Limb (tissue), 2 donors: ENCODE measurements around the gene DEPP1.

Source experiments
- DNase-seq, 2 donors: peaks; one replicate each; pipeline ENCODE4 v3.0.0-alpha.2; 2016; ENCODE audit errors: extremely low spot score in 2 of 2

Gene DEPP1

DNA sequence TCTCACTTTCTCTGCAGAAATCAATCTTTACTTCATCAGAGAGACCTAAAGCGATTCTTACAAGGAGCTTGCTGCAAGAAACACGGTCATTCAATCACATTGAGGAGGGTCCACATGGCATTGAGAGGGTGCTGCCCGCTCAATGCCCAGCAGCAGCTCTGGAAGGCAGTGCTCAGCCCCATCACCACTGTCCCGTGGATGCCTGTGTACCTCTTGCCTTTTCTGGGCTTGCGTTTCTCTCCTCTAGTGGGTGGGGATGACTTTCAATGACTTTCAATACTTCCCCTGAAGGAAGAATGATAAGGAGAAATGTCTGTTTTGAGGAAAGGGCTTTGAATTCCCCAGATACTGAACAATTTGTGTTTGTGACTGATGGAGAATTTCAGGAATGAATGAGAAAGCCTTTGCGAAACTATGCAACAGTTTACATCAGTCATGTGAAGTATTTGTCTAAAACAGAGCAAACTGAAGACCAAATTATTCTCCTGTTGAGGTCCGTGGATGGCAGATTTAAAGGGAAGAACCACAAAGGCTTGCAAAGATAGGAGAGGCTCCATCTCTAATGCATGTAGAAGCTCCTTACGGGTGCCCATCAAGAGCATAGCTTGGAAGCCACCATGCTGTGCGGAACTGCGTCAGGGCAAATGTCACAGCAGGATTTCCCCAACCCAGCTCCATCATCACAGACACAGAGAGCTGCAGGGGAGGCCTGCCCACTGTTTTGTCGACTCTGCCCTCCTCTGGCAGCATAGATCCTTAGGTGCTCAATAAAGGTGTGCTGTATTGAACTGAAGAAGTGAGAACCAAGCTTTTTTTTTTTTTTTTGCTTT lies 15.5 kb upstream of the DEPP1 start:
- no peak for DNase-seq

- DNase-seq: no peak
These were observed 14.8 kb upstream of the DEPP1 start for GRCh38 chr10:44993226-44993921.

- no peak for DNase-seq
These were observed 14.2 kb upstream of the DEPP1 start for GRCh38 chr10:44992732-44993225.

DNA sequence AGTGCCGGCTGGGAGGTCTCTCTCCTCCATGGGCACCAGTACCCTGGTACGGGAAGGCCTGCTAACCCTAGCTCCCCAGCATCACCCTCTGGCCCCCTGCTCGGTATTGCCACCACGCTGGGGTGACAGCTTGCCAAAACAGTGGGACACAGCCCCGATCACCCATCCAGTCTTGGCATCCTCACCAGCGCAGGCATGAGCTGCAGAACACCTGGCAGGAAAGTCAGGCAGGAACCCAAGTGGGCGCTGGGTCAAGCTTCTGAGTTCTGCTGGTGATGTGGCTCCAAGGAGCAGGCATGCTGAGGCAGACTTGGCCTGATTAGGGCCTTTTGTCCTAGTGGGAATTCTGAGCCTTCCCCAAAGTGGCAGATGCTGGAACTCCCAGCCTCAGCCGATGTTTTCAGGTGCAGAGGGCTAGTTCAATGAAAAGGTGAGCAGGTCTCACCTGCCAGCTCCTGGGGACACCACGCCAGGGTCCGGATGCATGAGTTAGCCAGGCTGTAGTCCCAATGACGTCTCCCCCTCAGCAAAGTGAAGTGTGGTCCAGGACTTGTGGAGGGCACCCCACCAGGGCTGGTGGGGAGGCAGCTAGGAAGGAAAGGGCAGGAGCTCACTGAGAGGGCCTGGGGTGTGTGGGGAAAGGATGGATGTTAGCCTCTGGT lies 13.6 kb upstream of the DEPP1 start:
- peak in 1 of 2 donors; percentile 30 for DNase-seq

DNA sequence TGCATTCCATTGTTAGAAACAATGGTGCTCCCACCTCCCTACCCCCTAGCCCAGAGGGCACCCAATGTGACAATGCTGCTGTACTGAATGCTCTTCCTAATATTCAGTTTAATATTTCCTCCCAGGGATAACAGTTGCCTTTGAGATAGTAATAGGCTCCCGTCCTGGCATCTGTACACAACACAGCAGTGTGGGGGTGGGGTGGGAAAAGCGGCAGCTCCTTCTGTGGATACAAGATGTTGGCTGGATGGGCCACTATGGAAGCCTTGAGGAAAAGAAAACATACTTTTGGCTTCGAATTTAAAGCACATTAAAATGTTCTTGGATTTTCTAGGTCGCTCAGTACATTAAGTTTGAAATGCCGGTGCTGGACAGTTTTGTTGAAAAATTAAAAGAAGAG lies 13.0 kb upstream of the DEPP1 start:
- DNase-seq: peak in 1 of 2 donors; percentile 21

DNA sequence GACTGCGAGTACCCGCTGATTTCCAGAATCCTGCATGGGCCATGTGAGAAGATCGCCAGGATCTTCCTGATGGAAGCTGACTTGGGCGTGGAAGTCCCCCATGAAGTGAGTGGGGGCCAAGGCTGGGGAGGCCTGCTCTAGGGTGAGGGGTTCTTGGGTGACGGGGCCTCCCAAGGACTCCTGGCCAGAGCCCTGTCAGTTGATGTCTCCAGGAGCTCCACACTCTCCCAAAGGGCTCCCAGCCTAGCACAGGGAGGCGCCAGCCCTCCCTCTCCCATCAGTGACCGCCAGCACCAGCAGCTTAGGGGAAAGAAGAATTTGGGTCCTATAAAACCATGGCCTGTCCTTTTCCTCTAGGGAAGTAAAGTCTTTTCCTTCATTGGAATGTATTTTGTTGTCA lies 12.4 kb upstream of the DEPP1 start:
- DNase-seq: peak in 1 of 2 donors; percentile 14

DNA sequence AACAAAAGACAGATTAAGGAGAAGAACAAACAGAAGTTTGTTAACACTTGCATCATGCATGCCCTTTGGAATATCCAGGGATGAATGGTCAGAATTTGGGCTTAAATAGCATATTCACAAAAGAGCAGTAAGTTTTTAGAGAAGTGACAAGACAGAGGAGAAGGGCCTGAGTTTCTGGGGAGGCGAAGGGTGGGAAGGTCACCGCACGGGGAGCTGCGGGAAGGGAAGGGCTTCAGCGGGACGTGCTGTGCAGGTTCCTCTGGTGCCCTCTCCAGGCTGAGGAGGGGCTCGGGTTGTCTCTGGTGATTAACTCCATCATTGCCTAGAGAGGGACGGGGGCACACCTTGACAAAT lies 11.7 kb upstream of the DEPP1 start:
- peak in 1 of 2 donors; percentile 34 for DNase-seq

DNA sequence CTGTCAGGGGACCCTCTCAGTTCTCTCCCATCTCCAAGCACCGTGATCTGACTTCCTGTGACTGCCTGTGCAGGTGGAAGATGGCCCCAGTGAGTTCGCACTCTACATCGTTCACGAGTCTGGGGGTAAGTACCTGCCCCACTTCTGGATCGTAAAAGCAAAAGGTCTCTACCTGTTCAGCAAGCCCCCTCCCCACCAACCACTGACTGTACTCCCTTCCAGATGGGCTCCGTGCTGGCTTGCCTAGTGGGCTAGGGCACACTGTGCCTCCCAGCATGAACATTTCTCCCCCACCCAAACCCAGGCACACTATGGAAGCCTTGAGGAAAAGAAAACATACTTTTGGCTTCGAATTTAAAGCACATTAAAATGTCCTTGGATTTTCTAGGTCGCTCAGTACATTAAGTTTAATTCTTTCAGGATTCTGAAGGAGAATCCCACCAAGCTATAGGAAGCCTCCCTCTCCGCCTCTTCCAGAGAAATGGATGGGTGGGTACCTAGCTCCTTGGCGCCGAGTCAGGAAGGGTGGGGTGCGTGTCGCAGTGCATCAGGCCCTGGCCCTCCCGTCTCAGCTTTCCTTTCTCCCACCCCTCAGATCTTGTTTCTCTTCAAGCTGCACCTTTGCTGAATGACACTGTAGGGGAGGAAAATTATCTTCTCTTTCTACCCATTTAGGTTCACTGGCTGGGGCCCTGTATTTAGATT lies 11.1 kb upstream of the DEPP1 start:
- DNase-seq: peak in 1 of 2 donors; percentile 33

DNA sequence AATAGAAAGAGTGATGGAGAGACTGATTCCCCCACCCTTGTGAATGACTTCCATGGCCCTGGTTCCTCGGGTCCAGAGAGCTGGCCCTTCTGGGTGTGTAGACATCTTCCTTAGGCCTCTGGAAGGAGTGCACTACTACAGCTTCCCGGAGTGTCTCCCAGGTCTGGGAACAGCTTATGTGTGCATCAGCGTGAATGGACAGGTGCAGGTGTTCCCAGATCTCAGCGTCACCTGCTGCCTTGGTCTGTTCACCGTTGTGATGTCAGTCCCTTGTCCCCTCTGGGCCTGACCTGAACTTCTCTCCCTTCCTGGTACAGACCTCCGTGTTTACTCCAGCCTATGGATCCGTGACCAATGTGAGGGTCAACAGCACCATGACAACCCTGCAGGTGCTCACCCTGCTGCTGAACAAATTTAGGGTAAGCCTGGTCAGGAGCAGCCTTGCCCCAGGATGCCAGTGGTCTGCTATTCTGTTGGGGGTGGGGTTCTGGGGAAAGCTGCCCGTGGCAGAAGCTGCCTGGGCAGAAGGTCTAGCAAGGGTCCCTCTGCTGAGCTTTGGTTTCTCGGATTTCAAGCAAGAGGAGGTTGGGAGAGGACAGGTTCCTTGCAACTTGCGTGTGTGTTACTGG lies 10.5 kb upstream of the DEPP1 start:
- DNase-seq: peak in 1 of 2 donors; percentile 24

DNA sequence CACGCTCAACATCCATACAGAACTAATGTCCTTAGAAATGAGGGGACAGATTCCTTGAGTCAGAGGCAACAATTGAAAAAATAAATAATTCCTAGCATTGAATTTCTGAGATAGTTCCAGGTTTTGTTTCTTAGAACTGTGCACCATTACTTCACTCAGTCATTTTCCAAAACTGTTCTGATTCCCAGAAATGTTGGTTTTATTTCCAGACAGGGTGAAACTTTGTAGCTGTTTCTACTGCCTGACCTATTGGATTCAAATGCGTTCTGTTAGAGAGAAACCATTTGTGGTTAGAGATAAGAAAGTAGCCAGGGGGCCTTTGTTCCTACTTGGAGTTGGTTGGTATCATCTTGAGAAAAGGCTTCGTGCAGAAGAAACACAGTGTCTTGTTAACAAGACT lies 8.1 kb upstream of the DEPP1 start:
- DNase-seq: no peak

DNA sequence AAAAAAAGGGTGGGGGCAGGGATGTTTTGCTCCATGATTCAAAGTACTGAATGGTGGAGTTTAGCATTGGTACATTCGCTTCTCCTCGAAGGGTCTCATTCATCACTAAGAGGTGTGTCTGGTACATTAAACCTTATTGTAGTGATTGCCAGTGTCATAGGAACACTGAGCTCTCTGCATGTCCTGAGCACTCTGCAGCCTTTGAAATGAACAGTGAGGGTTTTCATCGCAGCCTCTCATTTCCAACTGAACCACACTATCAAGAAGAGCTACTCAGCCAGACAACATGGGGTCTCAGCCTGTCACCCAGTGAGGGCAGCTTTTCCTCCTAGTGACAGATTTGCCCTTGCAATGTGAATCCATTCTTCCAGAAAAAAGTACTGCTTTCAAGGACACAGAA lies 7.6 kb upstream of the DEPP1 start:
- no peak for DNase-seq

- DNase-seq: no peak
These were observed 6.6 kb upstream of the DEPP1 start for GRCh38 chr10:44985175-44985681.

DNA sequence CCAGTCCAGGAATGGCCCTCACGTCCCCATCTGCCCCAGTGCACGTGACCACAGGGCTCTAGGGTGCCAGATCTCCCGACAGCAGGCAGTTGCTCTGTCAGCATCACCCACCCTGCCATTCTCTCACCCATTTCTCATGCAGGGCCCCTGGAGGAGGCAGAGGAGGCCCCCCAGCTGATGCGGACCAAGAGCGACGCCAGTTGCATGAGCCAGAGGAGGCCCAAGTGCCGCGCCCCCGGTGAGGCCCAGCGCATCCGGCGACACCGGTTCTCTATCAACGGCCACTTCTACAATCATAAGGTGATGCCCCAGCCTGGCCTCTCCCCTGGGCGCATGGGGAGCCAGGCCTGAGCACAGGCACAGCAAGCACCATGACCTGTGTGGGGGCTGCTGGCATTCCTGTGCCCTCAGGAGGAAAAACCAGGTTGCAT lies 6.1 kb upstream of the DEPP1 start:
- no peak for DNase-seq

DNA sequence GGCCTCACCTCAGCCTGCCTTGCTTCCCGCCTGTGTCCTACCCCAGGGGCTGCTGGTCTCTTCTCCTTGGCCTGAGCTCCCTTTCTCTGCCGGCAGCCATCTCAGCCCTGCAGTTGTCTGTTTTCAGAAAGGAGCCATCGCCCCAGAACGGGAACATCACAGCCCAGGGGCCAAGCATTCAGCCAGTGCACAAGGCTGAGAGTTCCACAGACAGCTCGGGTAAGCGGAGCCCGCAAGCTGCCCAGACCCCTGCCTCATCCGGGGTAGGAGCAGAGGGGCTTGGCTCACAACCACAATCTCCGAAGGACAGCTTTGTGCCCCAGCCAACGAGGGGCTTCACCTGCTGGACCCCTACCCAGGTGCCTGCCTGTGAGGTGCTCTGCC lies 5.3 kb upstream of the DEPP1 start:
- DNase-seq: no peak

DNA sequence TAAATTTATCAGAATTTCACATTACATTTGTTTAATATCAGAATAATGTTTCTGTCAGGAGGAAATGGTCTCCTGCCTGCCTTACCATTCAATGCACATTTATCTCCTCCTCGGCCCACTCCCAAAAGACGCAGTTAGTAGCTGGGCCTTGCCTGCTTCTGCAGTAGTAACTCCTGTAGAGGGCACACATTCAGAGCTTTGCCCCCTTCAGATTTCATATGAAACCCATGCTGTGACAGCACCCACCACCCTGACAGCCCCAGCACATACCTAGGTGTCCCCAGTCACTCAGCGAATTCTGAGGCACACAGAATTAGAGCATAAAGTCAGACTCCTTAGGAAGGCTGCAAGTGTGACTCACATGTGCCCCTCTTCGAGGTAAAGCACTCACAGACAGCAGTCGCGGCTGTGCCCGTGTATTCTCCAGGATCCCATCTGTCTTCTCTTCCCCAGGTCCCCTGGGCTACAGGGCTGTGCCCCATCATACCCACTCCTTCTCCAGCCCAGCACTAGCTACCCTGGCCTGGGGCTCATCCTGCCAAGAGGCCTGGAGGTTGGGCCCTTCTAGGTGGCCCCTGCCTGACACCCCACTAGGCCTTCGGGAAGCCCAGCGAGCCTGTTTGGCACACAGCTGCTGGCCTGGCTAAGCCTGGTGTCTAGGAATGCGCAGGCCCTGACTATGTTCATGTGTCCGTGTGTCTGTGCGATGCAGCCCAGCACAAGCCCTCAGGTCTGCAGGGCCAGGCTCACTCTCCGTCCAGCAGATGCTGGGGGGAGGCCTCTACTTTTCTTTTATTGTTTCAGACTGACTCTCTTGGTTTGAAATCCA lies 4.7 kb upstream of the DEPP1 start:
- no peak for DNase-seq

DNA sequence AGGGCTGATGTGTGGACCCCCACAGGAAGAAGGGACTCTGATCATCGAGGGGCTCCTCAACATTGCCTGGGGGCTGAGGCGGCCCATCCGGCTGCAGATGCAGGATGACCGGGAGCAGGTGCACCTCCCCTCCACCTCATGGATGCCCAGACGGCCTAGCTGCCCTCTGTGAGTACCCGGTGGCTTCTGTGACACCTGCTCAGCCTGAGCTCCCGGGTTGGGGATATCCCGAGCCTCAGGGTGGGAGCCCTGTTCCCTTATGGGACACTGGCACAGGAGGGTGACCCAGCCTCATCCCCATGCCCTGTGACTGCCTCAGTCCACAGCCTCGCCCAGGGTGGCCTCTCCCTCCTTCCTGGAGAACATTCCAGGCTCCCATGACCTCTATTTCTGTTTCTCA lies 3.9 kb upstream of the DEPP1 start:
- DNase-seq: no peak

DNA sequence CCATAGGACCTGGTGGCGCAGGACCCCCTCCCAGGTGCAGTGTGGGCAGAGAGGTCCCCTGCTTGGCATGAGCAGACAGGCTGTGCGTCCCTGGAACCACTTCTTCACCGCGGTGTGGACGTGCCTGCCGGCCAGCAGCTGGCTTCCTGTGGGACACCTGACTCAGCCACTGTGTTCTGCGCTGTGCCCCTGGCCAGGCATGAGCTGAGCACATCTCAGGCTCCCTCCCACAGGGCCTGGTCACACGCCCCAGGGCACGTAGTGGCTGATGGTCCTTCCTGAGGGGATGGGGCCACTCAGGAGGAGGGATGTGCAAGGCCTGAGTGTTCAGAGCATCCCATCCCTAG lies 3.5 kb upstream of the DEPP1 start:
- DNase-seq: no peak

GRCh38 chr10:44981172-44982113 lies 2.8 kb upstream of the DEPP1 start:
- DNase-seq: peak in 1 of 2 donors; percentile 58
